CD4-positive, alpha-beta T cell (primary cell): Measurements from ENCODE around the gene DENND1A. TPM values are rescaled to one million over a fixed set of nuclear protein-coding genes. Genes with fewer than 3 reads are reported as not detected.

Experiments used
- ATAC-seq: fragments of 200-7000 bp; cut with Tn5 transposase; one replicate; pipeline ENCODE4 v1.10.0; 2022; ENCODE audit warnings: mild to moderate bottlenecking; ENCODE audit not compliant: poor library complexity
- CTCF ChIA-PET: fragments of 350-600 bp; sonication (Branson Sonifier 250); formaldehyde crosslinking; loops from one replicate; lab custom pipeline; 2021; ENCODE audit warnings: antibody characterized with exemption, inconsistent platforms; lab: Charles Lee
- POLR2A ChIA-PET: fragments of 350-600 bp; sonication (Branson Sonifier 250); formaldehyde crosslinking; loops from one replicate; lab custom pipeline; 2021; ENCODE audit warnings: antibody characterized with exemption, inconsistent platforms; lab: Charles Lee
- DNase-seq, 14 experiments: peaks; one replicate each; pipeline ENCODE4 v3.0.0-alpha.2; 2013 to 2020; ENCODE audit warnings: mixed read lengths in 2 of 14
- H3K27ac ChIP-seq, 2 donors: one replicate each; pipeline versions ENCODE4 v1.5.1 to v1.7.0; 2013; ENCODE audit warnings: low read length in 2 of 2, low read depth in 1 of 2, mild to moderate bottlenecking in 1 of 2
- H3K27me3 ChIP-seq, 2 experiments: 1 replicate in 1 of 2; 2 replicates in 1 of 2; pipeline versions ENCODE4 v1.6.1 to v1.7.0; 2013; ENCODE audit warnings: low read length in 2 of 2, control low read depth in 1 of 2, mild to moderate bottlenecking in 1 of 2, moderate library complexity in 1 of 2; ENCODE audit not compliant: insufficient read depth in 2 of 2, control insufficient read depth in 1 of 2
- H3K36me3 ChIP-seq: one replicate; pipeline ENCODE4 v1.6.1; 2013; ENCODE audit warnings: low read length, control low read depth; ENCODE audit not compliant: insufficient read depth
- H3K4me1 ChIP-seq: one replicate; pipeline ENCODE4 v1.6.1; 2013; ENCODE audit warnings: low read length, control low read depth; ENCODE audit not compliant: insufficient read depth
- H3K4me3 ChIP-seq: one replicate; pipeline ENCODE4 v1.5.1; 2013; ENCODE audit warnings: mild to moderate bottlenecking, low read length, moderate library complexity
- H3K9me3 ChIP-seq, 2 experiments: 1 replicate in 1 of 2; 2 replicates in 1 of 2; pipeline versions ENCODE4 v1.6.1 to v1.7.0; 2013; ENCODE audit warnings: low read length in 2 of 2, mild to moderate bottlenecking in 2 of 2, control low read depth in 1 of 2, moderate library complexity in 1 of 2; ENCODE audit not compliant: control insufficient read depth in 1 of 2, insufficient read depth in 1 of 2
- H3K27ac Mint-ChIP-seq: one replicate; pipeline ENCODE4 v1.8.0; 2020; ENCODE audit warnings: mixed read lengths
- H3K27me3 Mint-ChIP-seq: one replicate; pipeline ENCODE4 v1.8.0; 2021; ENCODE audit warnings: mixed read lengths
- H3K36me3 Mint-ChIP-seq: one replicate; pipeline ENCODE4 v1.8.0; 2021; ENCODE audit warnings: low read depth, mixed read lengths
- H3K4me1 Mint-ChIP-seq: one replicate; pipeline ENCODE4 v1.8.0; 2021; ENCODE audit warnings: low read depth, mixed read lengths
- H3K4me3 Mint-ChIP-seq: one replicate; pipeline ENCODE4 v1.8.0; 2020; ENCODE audit warnings: mild to moderate bottlenecking, mixed read lengths
- H3K9me3 Mint-ChIP-seq: one replicate; pipeline ENCODE4 v1.8.0; 2020; ENCODE audit warnings: mixed read lengths
- intact Hi-C, 2 experiments: fragments of 100-400 bp; cut with DNase I in 1 of 2; cut with micrococcal nuclease in 1 of 2; formaldehyde crosslinking; loops; one replicate each; pipeline versions ENCODE4 v1.15.1 to v1.9.0; 2023 to 2025; cut with DNase I, micrococcal nuclease
- total RNA-seq, 174 experiments: library from RNA in 2 of 174; stranded (reverse) in 2 of 174; gene quantifications; one replicate each; pipeline ENCODE4 v1.2.3 and lab custom pipeline; 2021 to 2026
- TF ChIP-seq, protein P1 (sequence below): fragments of 200-600 bp; IDR thresholded peaks from one replicate; pipeline ENCODE4 v1.8.0; 2022; ENCODE audit warnings: antibody characterized with exemption, mild to moderate bottlenecking

Gene DENND1A
- total RNA-seq, 2 experiments from 2014 or later: 20.0 to 20.6 TPM

DNA sequence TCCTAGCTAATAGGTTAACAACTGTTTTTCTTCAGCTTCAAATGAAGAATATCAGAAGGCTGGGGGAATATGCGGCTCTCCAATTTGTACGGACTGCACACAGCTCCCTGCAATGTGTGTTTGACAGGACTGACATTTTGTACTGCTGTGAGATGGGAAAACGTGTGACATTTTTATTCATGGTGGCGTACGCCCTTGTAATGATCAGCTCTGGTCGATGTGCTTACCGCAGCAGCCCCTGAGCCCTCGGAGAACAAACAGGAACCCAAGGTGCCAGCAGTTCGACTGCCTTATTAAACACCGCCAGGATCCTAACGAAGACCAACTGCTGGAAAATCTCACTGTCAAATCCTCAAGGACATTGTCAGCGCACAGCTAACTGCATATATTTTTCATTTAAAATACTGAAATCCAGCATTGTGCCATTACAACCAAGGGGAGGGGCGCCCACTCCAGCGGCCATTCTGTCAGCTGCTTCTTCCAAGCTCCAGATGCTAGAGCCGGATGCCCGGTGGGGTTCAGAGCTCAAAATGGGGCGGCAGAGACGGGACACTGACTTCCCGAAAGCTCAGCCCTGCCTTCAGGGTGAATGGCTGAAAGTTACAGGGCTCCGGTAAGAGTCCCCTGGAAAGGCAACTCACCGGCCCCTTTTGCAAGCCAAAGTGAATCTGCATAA, 507.2 kb downstream of the DENND1A start:
- ChIA-PET CTCF (no interaction called here), POLR2A (no interaction called here)
- DNase-seq (no peak), ATAC-seq (no peak)
- Mint-ChIP-seq H3K4me1 (no peaks in the 10 kb centered on the region), H3K4me3 (no peak overlapping the region), H3K9me3 (no peaks in the 10 kb centered on the region), H3K27me3 (no peaks in the 10 kb centered on the region), H3K36me3 (peaks cover 42% of the 10 kb centered on the region), H3K27ac (no peak overlapping the region)
- H3K27ac ChIP-seq: no peak overlapping the region
- no peaks in the 10 kb centered on the region for H3K4me1 ChIP-seq
- TF ChIP-seq, protein P1, sequence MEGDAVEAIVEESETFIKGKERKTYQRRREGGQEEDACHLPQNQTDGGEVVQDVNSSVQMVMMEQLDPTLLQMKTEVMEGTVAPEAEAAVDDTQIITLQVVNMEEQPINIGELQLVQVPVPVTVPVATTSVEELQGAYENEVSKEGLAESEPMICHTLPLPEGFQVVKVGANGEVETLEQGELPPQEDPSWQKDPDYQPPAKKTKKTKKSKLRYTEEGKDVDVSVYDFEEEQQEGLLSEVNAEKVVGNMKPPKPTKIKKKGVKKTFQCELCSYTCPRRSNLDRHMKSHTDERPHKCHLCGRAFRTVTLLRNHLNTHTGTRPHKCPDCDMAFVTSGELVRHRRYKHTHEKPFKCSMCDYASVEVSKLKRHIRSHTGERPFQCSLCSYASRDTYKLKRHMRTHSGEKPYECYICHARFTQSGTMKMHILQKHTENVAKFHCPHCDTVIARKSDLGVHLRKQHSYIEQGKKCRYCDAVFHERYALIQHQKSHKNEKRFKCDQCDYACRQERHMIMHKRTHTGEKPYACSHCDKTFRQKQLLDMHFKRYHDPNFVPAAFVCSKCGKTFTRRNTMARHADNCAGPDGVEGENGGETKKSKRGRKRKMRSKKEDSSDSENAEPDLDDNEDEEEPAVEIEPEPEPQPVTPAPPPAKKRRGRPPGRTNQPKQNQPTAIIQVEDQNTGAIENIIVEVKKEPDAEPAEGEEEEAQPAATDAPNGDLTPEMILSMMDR: no peak
- H3K36me3 ChIP-seq: peaks cover 9% of the 10 kb centered on the region
- H3K27me3 ChIP-seq: no peaks in the 10 kb centered on the region
- H3K4me3 ChIP-seq: no peak overlapping the region
- no peaks in the 10 kb centered on the region for H3K9me3 ChIP-seq
- intact Hi-C loops: no loop called here

DNA sequence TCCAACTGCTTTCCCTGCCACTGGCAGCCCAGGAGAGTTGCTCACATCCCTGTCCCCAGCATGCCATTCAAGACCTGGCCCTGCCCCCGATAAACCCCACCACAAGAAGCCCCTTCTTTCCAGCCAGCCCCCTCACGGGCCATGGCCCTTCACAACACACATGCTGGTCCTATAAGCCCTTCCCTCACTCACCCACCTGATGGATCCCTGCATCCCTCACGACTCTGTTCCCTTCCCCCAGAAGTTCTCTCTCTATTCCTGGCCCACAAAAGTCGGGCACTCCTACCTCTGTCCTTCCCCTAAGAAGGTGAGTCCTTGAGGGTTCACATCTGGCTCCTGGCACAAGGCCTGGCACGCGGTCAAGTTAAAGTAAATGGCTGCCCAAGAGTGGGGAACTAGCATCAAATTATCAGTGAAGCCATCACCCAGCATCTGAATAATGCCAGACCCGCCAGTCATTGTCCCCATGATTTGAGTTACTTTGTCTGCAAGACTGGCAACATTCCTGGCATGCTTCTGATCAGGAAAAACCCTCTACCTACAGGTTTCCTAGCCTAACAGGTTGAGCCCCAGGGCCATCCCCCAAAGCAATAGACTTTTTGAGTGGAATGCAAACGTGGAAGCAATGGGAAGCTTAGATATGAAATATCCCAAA, 508.0 kb downstream of the DENND1A start:
- Mint-ChIP-seq H3K27me3 (no peaks in the 10 kb centered on the region), H3K4me1 (no peaks in the 10 kb centered on the region), H3K27ac (no peak overlapping the region), H3K9me3 (no peaks in the 10 kb centered on the region), H3K4me3 (no peak overlapping the region), H3K36me3 (peaks cover 38% of the 10 kb centered on the region)
- no peak overlapping the region for H3K4me3 ChIP-seq
- H3K27ac ChIP-seq: no peak overlapping the region
- H3K4me1 ChIP-seq: no peaks in the 10 kb centered on the region
- no peaks in the 10 kb centered on the region for H3K27me3 ChIP-seq
- ChIA-PET CTCF (no interaction called here), POLR2A (no interaction called here)
- ATAC-seq (no peak), DNase-seq (no peak)
- intact Hi-C loops: no loop called here
- TF ChIP-seq, protein P1: no peak
- no peaks in the 10 kb centered on the region for H3K9me3 ChIP-seq
- H3K36me3 ChIP-seq: peaks cover under 1% of the 10 kb centered on the region

DNA sequence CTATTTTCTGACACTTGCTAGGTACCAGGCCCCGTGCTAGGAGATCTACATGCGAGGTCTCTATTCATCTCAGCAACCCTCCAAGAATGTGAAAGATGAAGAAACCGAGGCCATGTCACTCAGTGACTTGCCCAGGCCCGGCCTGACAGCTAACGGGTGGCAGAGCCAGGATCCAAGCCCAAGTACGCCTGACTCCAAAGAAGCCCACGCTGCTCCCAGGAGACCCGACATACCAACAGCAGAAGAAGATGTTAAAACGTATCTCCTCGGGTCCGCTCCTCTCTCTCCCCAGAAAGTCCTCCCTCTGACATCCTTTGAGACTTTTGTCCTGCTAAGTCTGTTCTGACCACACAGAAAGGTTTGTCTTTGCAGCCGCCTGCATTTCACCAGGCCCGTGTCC, 508.7 kb downstream of the DENND1A start:
- H3K27ac Mint-ChIP-seq: no peak overlapping the region
- TF ChIP-seq, protein P1: no peak

More for the DNA sequence above, 508.7 kb downstream of the DENND1A start:
- CTCF ChIA-PET: no interaction called here
- H3K27me3 ChIP-seq: no peaks in the 10 kb centered on the region
- H3K36me3 Mint-ChIP-seq: peaks cover 33% of the 10 kb centered on the region
- POLR2A ChIA-PET: no interaction called here
- intact Hi-C loops: no loop called here
- H3K27ac ChIP-seq: no peak overlapping the region
- H3K9me3 Mint-ChIP-seq: no peaks in the 10 kb centered on the region
- no peaks in the 10 kb centered on the region for H3K27me3 Mint-ChIP-seq
- no peak overlapping the region for H3K4me3 Mint-ChIP-seq
- H3K9me3 ChIP-seq: no peaks in the 10 kb centered on the region
- ATAC-seq: no peak
- H3K36me3 ChIP-seq: no peaks in the 10 kb centered on the region
- no peaks in the 10 kb centered on the region for H3K4me1 Mint-ChIP-seq
- no peak overlapping the region for H3K4me3 ChIP-seq
- no peaks in the 10 kb centered on the region for H3K4me1 ChIP-seq
- DNase-seq: no peak
